Fibroblast of lung (primary cell): Measurements from ENCODE around the gene ATP8A2.

ENCODE experiments used
- EZH2 ChIP-seq: IDR thresholded peaks from 2 replicates; pipeline ENCODE4 v1.5.1; 2012; ENCODE audit warnings: low read length, control low read depth, mild to moderate bottlenecking; ENCODE audit errors: missing control alignments
- TF ChIP-seq, protein P1 (sequence below), 2 donors: IDR thresholded peaks in 1 of 2; conservative IDR thresholded peaks in 1 of 2; 1 replicate in 1 of 2; 2 replicates in 1 of 2; pipeline ENCODE4 v1.5.1; 2011 to 2012; ENCODE audit warnings: low read length in 2 of 2, control low read depth in 1 of 2, inconsistent platforms in 1 of 2, low read depth in 1 of 2, mild to moderate bottlenecking in 1 of 2

- TF ChIP-seq EZH2, result no peak
- TF ChIP-seq, protein P1, sequence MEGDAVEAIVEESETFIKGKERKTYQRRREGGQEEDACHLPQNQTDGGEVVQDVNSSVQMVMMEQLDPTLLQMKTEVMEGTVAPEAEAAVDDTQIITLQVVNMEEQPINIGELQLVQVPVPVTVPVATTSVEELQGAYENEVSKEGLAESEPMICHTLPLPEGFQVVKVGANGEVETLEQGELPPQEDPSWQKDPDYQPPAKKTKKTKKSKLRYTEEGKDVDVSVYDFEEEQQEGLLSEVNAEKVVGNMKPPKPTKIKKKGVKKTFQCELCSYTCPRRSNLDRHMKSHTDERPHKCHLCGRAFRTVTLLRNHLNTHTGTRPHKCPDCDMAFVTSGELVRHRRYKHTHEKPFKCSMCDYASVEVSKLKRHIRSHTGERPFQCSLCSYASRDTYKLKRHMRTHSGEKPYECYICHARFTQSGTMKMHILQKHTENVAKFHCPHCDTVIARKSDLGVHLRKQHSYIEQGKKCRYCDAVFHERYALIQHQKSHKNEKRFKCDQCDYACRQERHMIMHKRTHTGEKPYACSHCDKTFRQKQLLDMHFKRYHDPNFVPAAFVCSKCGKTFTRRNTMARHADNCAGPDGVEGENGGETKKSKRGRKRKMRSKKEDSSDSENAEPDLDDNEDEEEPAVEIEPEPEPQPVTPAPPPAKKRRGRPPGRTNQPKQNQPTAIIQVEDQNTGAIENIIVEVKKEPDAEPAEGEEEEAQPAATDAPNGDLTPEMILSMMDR (conservative IDR thresholded peaks at IDR 0.05 in 1 of 2, IDR thresholded peaks at IDR 0.05 in 1 of 2; ENCODE audit: low read depth in 1 of 2, low read length in 2 of 2), result no peak
Measured at GRCh38 chr13:25415241-25415640, 43.5 kb downstream of the ATP8A2 start.
